Calu3 (cell line): ENCODE measurements around the gene ZNF536. TPM values are rescaled to one million over a fixed set of nuclear protein-coding genes. Genes with fewer than 3 reads are reported as not detected.

Experiments used
- BruUV-seq: library from RNA; stranded (reverse); fragments of 400-500 nt; replicated peaks from 2 replicates; lab custom pipeline; 2021; lab: Mats Ljungman, UMichigan
- CTCF ChIA-PET: fragments of 300-600 bp; sonication (Branson Sonifier 250); formaldehyde crosslinking; loops from one replicate; lab custom pipeline; 2022; ENCODE audit warnings: antibody characterized with exemption; lab: Charles Lee
- DNase-seq: peaks from one replicate; pipeline ENCODE4 v3.0.0; 2022
- H3K27ac Mint-ChIP-seq: one replicate; pipeline ENCODE4 v1.8.0; 2022; ENCODE audit warnings: mixed read lengths; ENCODE audit not compliant: unreplicated experiment
- H3K27me3 Mint-ChIP-seq: one replicate; pipeline ENCODE4 v1.8.0; 2022; ENCODE audit warnings: mixed read lengths; ENCODE audit not compliant: unreplicated experiment
- H3K36me3 Mint-ChIP-seq: one replicate; pipeline ENCODE4 v1.8.0; 2022; ENCODE audit warnings: mild to moderate bottlenecking, moderate library complexity, mixed read lengths; ENCODE audit not compliant: insufficient read depth, unreplicated experiment
- H3K4me1 Mint-ChIP-seq: one replicate; pipeline ENCODE4 v1.8.0; 2022; ENCODE audit warnings: mild to moderate bottlenecking, low read depth, mixed read lengths; ENCODE audit not compliant: unreplicated experiment
- H3K4me3 Mint-ChIP-seq: one replicate; pipeline ENCODE4 v1.8.0; 2022; ENCODE audit warnings: mild to moderate bottlenecking, low read depth, moderate library complexity, mixed read lengths; ENCODE audit not compliant: unreplicated experiment
- H3K9me3 Mint-ChIP-seq: one replicate; pipeline ENCODE4 v1.8.0; 2022; ENCODE audit warnings: low read depth, mixed read lengths; ENCODE audit not compliant: unreplicated experiment
- intact Hi-C: fragments of 100-400 bp; cut with micrococcal nuclease; formaldehyde crosslinking; loops from one replicate; pipeline ENCODE4 v1.10.0; 2022; ENCODE audit not compliant: unreplicated experiment
- total RNA-seq: library from RNA; stranded (reverse); gene quantifications from 2 replicates; pipeline ENCODE4 v1.2.3, GENCODE V29; 2022
- TF ChIP-seq, protein P1 (sequence below): fragments of 200-600 bp; IDR thresholded peaks from one replicate; pipeline ENCODE4 v1.8.0; 2022; ENCODE audit warnings: antibody characterized with exemption; ENCODE audit not compliant: unreplicated experiment

ZNF536 gene
- total RNA-seq, 1 experiment from 2014 or later: not detected

DNA sequence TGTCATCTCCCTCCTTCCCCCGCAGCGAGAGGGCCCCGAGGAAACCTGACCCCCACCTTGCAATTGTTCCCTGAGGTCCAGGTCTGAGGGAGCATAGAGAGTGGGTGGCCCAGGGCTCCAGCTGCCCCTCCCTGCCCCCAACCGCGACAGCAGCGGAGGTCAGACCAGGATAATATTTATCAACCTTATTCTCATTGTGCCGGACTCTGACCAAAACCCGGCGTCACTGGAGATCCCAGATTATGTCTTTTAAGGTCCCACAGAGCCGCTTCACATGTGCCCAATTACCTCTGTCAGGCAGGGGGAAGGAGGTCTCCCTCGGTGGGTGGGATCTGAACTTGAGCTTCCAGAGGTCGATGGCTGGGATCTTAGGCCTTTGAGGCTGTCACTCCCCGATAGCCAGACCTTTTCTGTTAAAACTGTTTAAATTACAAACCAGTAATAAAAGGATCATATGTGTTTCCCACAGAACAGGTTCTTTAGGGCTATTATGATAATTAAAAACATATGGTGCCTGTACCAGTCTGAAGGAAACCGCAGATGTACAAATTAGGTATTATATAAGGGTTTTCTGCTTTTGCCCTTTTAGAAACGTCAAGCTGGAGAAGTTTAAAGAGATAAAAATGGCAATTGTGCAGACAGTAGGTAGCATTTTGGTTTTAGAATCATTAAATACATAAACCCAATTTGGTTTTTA is 195.5 kb downstream of the ZNF536 start:
- Mint-ChIP-seq H3K27me3 (no peaks in the 10 kb centered on the region), H3K4me3 (no peak overlapping the region), H3K4me1 (no peaks in the 10 kb centered on the region), H3K27ac (no peak overlapping the region), H3K36me3 (no peaks in the 10 kb centered on the region), H3K9me3 (peaks cover 9% of the 10 kb centered on the region)
- no TSS peak for BruUV-seq
- intact Hi-C loops: no loop called here
- CTCF ChIA-PET: no interaction called here
- TF ChIP-seq, protein P1, sequence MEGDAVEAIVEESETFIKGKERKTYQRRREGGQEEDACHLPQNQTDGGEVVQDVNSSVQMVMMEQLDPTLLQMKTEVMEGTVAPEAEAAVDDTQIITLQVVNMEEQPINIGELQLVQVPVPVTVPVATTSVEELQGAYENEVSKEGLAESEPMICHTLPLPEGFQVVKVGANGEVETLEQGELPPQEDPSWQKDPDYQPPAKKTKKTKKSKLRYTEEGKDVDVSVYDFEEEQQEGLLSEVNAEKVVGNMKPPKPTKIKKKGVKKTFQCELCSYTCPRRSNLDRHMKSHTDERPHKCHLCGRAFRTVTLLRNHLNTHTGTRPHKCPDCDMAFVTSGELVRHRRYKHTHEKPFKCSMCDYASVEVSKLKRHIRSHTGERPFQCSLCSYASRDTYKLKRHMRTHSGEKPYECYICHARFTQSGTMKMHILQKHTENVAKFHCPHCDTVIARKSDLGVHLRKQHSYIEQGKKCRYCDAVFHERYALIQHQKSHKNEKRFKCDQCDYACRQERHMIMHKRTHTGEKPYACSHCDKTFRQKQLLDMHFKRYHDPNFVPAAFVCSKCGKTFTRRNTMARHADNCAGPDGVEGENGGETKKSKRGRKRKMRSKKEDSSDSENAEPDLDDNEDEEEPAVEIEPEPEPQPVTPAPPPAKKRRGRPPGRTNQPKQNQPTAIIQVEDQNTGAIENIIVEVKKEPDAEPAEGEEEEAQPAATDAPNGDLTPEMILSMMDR: no peak
- DNase-seq: no peak

DNA sequence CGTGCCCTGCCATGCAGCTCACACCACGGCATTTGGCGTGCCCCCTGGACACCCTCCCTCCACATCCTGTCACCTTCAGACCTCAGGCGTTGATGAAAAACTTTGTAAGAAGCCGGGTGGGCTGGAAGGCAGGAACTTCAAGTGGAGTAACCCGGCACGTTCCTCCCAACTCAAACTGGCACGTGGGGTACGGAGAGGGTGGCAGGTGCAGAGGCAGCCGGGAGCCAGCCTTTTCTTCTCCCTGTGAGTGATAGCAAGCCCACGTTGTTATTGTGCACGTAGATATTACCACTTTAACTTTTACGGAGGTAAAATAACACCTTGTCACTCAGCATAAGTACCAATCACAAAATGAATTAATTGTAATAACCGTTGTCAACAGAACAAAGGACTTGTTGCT is 198.0 kb downstream of the ZNF536 start:
- H3K4me3 Mint-ChIP-seq: no peak overlapping the region
- no peak for DNase-seq
- H3K27ac Mint-ChIP-seq: no peak overlapping the region
- H3K9me3 Mint-ChIP-seq: peaks cover 6% of the 10 kb centered on the region
- no peaks in the 10 kb centered on the region for H3K4me1 Mint-ChIP-seq
- CTCF ChIA-PET: no interaction called here
- no peaks in the 10 kb centered on the region for H3K36me3 Mint-ChIP-seq
- intact Hi-C loops: no loop called here
- H3K27me3 Mint-ChIP-seq: no peaks in the 10 kb centered on the region
- BruUV-seq: no TSS peak
- TF ChIP-seq, protein P1: no peak

DNA sequence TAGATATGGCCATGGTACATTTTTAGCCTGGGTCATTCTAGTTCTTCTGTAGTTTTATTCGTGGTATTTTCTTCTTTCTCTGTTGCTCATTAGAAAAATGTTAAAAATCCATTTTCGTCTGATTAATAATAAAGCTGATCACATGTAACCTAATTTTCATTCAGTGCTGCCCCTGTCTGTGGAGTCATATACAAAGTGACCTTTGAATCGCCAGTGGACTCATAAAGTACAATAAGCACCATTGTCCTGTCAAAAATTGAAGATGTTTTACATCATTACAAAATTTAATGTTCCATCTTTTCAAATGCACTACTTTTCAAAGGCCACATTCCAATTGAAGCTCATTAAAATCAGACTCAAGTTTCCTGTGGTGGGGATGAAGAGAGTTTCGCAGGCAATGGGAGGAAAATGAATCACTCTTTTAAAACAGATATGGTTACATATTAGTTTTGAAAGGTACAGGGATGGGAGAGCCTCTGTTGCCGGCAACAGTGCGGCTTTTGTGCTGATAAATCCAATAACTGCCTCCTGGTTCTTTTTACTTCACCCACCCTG is 205.4 kb downstream of the ZNF536 start:
- Mint-ChIP-seq H3K4me3 (no peak overlapping the region), H3K4me1 (no peaks in the 10 kb centered on the region), H3K27ac (no peak overlapping the region), H3K36me3 (no peaks in the 10 kb centered on the region), H3K9me3 (peaks cover 13% of the 10 kb centered on the region), H3K27me3 (no peaks in the 10 kb centered on the region)
- intact Hi-C loops: no loop called here
- TF ChIP-seq, protein P1: no peak
- no TSS peak for BruUV-seq
- DNase-seq: no peak
- CTCF ChIA-PET: no interaction called here

DNA sequence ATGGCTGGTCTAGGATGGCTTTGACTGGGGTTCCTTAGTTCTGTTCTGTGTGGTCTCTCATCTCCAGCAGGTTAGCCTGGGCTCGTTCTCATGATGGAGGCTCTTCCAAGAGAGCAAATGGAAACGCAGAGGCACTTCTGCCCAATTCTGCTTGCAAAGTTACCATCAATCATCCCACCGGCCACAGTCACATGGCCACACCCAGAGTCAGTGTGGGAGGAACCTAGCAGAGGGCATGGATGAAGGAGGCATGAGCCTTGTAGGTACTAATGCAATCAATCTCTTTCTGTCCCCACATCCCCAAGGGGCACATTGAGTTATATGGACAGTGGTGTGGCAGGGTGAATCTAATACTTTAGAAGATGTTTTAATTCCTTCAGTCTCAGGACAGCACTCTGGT is 207.2 kb downstream of the ZNF536 start:
- no peaks in the 10 kb centered on the region for H3K36me3 Mint-ChIP-seq
- H3K27me3 Mint-ChIP-seq: no peaks in the 10 kb centered on the region
- no peak for DNase-seq
- no peak overlapping the region for H3K27ac Mint-ChIP-seq
- no TSS peak for BruUV-seq
- H3K4me3 Mint-ChIP-seq: no peak overlapping the region
- no peaks in the 10 kb centered on the region for H3K4me1 Mint-ChIP-seq
- peaks cover 13% of the 10 kb centered on the region for H3K9me3 Mint-ChIP-seq
- CTCF ChIA-PET: no interaction called here
- intact Hi-C loops: no loop called here
- TF ChIP-seq, protein P1: no peak
